Hepatocyte (in vitro differentiated cells): ENCODE results near the gene LRP1B. TPM values are rescaled to one million over a fixed set of nuclear protein-coding genes. Genes with fewer than 3 reads are reported as not detected.

Source experiments
- DNase-seq: peaks from one replicate; pipeline ENCODE4 v3.0.0-alpha.2; 2016; ENCODE audit warnings: low spot score
- H2AFZ ChIP-seq: fragments of 200-600 bp; sonication (generic); 2 replicates; pipeline ENCODE4 v1.6.0; 2016; ENCODE audit warnings: antibody characterized with exemption, mild to moderate bottlenecking
- H3K27ac ChIP-seq: fragments of 200-600 bp; sonication (generic); 2 replicates; pipeline ENCODE4 v1.5.1; 2016; ENCODE audit warnings: mild to moderate bottlenecking
- H3K27me3 ChIP-seq: fragments of 200-600 bp; sonication (generic); 2 replicates; pipeline ENCODE4 v1.6.1; 2016
- H3K36me3 ChIP-seq: fragments of 200-600 bp; sonication (generic); replicated peaks from 2 replicates; pipeline ENCODE4 v1.5.1; 2016; ENCODE audit warnings: low read depth; ENCODE audit not compliant: insufficient read depth
- H3K4me1 ChIP-seq: fragments of 200-600 bp; sonication (generic); 2 replicates; pipeline ENCODE4 v1.5.1; 2016; ENCODE audit warnings: mild to moderate bottlenecking, moderate library complexity; ENCODE audit not compliant: insufficient read depth
- H3K4me2 ChIP-seq: fragments of 200-600 bp; sonication (generic); 2 replicates; pipeline ENCODE4 v1.6.0; 2016
- H3K4me3 ChIP-seq: fragments of 200-600 bp; sonication (generic); 2 replicates; pipeline ENCODE4 v1.5.1; 2016; ENCODE audit warnings: mild to moderate bottlenecking
- H3K79me2 ChIP-seq: fragments of 200-600 bp; sonication (generic); 2 replicates; pipeline ENCODE4 v1.6.0; 2017; ENCODE audit warnings: mild to moderate bottlenecking
- H3K9me2 ChIP-seq: fragments of 200-600 bp; sonication (generic); replicated peaks from 2 replicates; pipeline ENCODE4 v1.6.0; 2017; ENCODE audit warnings: mild to moderate bottlenecking; ENCODE audit not compliant: insufficient read depth
- H3K9me3 ChIP-seq: fragments of 200-600 bp; sonication (generic); 2 replicates; pipeline ENCODE4 v1.5.1; 2016; ENCODE audit warnings: low read depth, mild to moderate bottlenecking
- H4K20me1 ChIP-seq: fragments of 200-600 bp; sonication (generic); 2 replicates; pipeline ENCODE4 v1.6.0; 2016; ENCODE audit warnings: mild to moderate bottlenecking; ENCODE audit not compliant: insufficient read depth, poor library complexity, severe bottlenecking
- CTCF ChIP-seq: fragments of 200-600 bp; sonication (generic); IDR thresholded peaks from 2 replicates; pipeline ENCODE4 v1.5.1; 2016; ENCODE audit warnings: antibody characterized with exemption, mild to moderate bottlenecking; ENCODE audit not compliant: poor library complexity
- EZH2 ChIP-seq: fragments of 200-600 bp; sonication (generic); IDR thresholded peaks from 2 replicates; pipeline ENCODE4 v1.6.1; 2016; ENCODE audit warnings: antibody characterized with exemption, mild to moderate bottlenecking, borderline replicate concordance
- EZH2phosphoT487 ChIP-seq: fragments of 200-600 bp; sonication (generic); IDR thresholded peaks from one replicate; pipeline ENCODE4 v1.6.1; 2018; ENCODE audit warnings: antibody characterized with exemption, mild to moderate bottlenecking, low read depth, moderate library complexity; ENCODE audit not compliant: unreplicated experiment, severe bottlenecking
- WGBS: methylation state at CpG from one replicate; pipeline ENCODE4 v1.1.6; 2016; ENCODE audit warnings: low lambda C conversion rate; ENCODE audit errors: missing lambda C conversion rate; 5-methylcytosine and 5-hydroxymethylcytosine counted together
- polyA plus RNA-seq: library from polyadenylated mRNA; unstranded; fragments of >200 nt; fragmentation: Nextera tagmentation; extraction: Ambion mirVana; gene quantifications from 2 replicates; pipeline ENCODE4 v1.2.1, GENCODE V29; 2016
- total RNA-seq: library from RNA; depleted of rRNA; stranded (reverse); fragments of >200 nt; gene quantifications from 2 replicates; pipeline ENCODE4 v1.2.3, GENCODE V29; 2014

Gene LRP1B
- total and polyA plus RNA-seq, 2 experiments from 2014 or later, result 0.65 to 2.0 TPM

GRCh38 chr2:140337061-140337460 is 1793.8 kb downstream of the LRP1B start:
- Histone ChIP-seq H3K27me3 (no peaks in the 10 kb centered on the region), H4K20me1 (no peaks in the 10 kb centered on the region), H3K4me1 (no peaks in the 10 kb centered on the region), H3K9me2 (no peaks in the 10 kb centered on the region), H3K9me3 (no peaks in the 10 kb centered on the region), H3K36me3 (no peaks in the 10 kb centered on the region), H3K27ac (no peak overlapping the region), H2AFZ (no peak overlapping the region), H3K79me2 (no peaks in the 10 kb centered on the region), H3K4me3 (no peak overlapping the region), H3K4me2 (no peak overlapping the region)
- 94% methylated on average over 4 of the region's 4 CpGs for WGBS
- no peak for DNase-seq
- no peak for TF ChIP-seq EZH2phosphoT487
- TF ChIP-seq CTCF, result no peak
- no peak for TF ChIP-seq EZH2

- 96% methylated on average over 3 of the region's 3 CpGs for WGBS
- Histone ChIP-seq H3K4me2 (no peak overlapping the region), H3K4me3 (no peak overlapping the region), H3K27me3 (no peaks in the 10 kb centered on the region), H3K9me2 (no peaks in the 10 kb centered on the region), H3K4me1 (no peaks in the 10 kb centered on the region), H3K79me2 (no peaks in the 10 kb centered on the region), H3K9me3 (no peaks in the 10 kb centered on the region), H4K20me1 (no peaks in the 10 kb centered on the region), H2AFZ (no peak overlapping the region), H3K36me3 (no peaks in the 10 kb centered on the region), H3K27ac (no peak overlapping the region)
- DNase-seq, result no peak
- TF ChIP-seq EZH2phosphoT487 (no peak), CTCF (no peak), EZH2 (no peak)
Observed at GRCh38 chr2:140316345-140316744, 1814.5 kb downstream of the LRP1B start.

- Histone ChIP-seq H3K79me2 (no peaks in the 10 kb centered on the region), H3K4me1 (no peaks in the 10 kb centered on the region), H3K9me3 (no peaks in the 10 kb centered on the region), H2AFZ (no peak overlapping the region), H3K27ac (no peak overlapping the region), H3K4me3 (no peak overlapping the region), H3K4me2 (no peak overlapping the region), H3K27me3 (no peaks in the 10 kb centered on the region), H3K36me3 (no peaks in the 10 kb centered on the region), H3K9me2 (no peaks in the 10 kb centered on the region), H4K20me1 (no peaks in the 10 kb centered on the region)
- TF ChIP-seq EZH2phosphoT487, result no peak
- no peak for DNase-seq
- WGBS, result 74% methylated on average over 1 of the region's 1 CpG
Observed at GRCh38 chr2:140311905-140312304, 1818.9 kb downstream of the LRP1B start.

GRCh38 chr2:140308706-140309105 is 1822.1 kb downstream of the LRP1B start:
- Histone ChIP-seq H3K36me3 (no peaks in the 10 kb centered on the region), H2AFZ (no peak overlapping the region), H3K4me2 (no peak overlapping the region), H3K79me2 (no peaks in the 10 kb centered on the region), H3K27ac (no peak overlapping the region), H3K9me2 (no peaks in the 10 kb centered on the region), H3K27me3 (no peaks in the 10 kb centered on the region), H3K9me3 (no peaks in the 10 kb centered on the region), H3K4me3 (no peak overlapping the region), H4K20me1 (no peaks in the 10 kb centered on the region), H3K4me1 (no peaks in the 10 kb centered on the region)
- DNase-seq, result no peak
- no peak for TF ChIP-seq EZH2
- no peak for TF ChIP-seq CTCF
- no peak for TF ChIP-seq EZH2phosphoT487
